Stimulated activated naive CD8-positive, alpha-beta T cell treated with anti-CD3 and anti-CD28 coated beads, Interleukin-15, Interleukin-2, amounts not matched to agents 100 U/mL and 50 U/mL, for 24 hours (primary cell): ENCODE data around the gene NANOS3.
A peak's percentile ranks its signal among the peaks of the same experiment; 100 is the strongest.

Source experiments
- ATAC-seq: fragments of 150-1000 bp; cut with Tn5 transposase; one replicate; pipeline ENCODE4 v1.10.0; 2021
- DNase-seq: peaks from one replicate; pipeline ENCODE4 v3.0.0; 2021

The NANOS3 gene

DNA sequence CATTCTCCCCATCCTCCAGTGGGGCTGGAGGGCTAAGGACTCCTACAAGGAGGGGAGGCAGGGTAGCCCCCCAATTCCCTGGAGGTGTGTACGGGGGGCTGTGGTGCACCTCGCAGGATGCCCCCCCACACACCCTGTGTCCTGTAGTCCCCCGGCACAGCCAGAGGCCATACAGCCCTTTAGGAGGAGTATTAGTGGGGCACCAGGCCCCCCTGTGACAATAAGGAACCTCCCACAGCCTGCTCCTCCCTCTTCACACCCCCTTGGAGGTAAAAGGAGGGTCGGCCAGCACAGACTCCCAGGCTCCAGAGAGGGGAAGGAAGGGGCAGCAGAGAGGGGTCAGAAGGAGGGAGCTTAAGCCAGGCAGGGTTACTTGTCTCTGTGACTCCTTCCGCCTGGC lies at the start of gene NANOS3:
NANOS3 (plus strand) TSS at position 301 of the 400 bp plus-strand sequence. CDS start 115 bp downstream, outside the sequence.
- ATAC-seq, result no peak
- DNase-seq, result no peak

GRCh38 chr19:13827656-13828055 lies 49.3 kb upstream of the NANOS3 start:
- ATAC-seq (no peak), DNase-seq (no peak)

- ATAC-seq (no peak), DNase-seq (no peak)
These were observed 46.7 kb upstream of the NANOS3 start for GRCh38 chr19:13830114-13830740.

GRCh38 chr19:13830741-13831536 lies 46.0 kb upstream of the NANOS3 start:
- no peak for ATAC-seq
- no peak for DNase-seq

DNA sequence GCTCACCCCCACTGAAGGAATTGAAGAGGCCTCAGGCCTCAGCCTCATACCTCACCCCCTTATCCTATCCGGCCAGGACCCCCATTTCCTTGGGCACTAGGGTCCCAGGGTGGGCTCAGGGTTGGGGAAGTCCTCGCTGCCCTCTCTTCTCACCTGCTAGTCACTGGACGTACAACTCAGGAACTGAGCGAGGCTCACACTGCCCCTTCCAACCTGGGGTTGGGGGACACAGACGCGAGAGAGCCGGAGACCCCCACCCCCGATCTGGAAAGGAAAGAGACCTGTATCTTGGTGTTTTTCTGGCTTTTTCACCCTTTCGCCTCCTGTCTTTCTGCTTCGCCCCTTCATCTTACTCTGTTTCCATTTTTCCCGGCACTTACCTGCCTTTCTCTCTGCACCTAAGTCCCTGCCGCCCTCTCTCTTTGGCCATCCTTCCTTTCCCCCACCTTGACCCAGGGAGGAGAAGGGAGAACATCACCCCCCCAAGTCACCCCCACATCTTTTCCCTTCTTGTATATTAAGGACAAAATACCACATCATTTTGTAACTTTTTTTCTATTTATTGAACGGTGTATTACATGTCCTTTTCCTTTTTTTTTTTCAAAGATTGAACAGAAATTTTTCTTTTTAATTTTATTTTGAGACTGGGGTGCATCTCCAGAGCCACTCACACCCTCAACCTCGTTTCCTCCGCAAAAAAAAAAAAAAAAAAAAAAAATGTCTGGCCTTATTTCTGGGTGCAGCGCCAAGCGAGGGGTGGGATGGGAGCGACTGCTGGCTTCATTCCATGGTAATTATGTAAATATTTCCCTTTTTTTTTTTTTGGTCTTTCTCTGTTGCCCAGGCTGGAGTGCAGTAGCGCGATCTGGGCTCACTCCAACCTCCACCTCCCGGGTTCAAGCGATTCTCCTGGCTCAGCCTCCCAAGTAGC lies 45.1 kb upstream of the NANOS3 start:
- DNase-seq (no peak), ATAC-seq (no peak)

DNA sequence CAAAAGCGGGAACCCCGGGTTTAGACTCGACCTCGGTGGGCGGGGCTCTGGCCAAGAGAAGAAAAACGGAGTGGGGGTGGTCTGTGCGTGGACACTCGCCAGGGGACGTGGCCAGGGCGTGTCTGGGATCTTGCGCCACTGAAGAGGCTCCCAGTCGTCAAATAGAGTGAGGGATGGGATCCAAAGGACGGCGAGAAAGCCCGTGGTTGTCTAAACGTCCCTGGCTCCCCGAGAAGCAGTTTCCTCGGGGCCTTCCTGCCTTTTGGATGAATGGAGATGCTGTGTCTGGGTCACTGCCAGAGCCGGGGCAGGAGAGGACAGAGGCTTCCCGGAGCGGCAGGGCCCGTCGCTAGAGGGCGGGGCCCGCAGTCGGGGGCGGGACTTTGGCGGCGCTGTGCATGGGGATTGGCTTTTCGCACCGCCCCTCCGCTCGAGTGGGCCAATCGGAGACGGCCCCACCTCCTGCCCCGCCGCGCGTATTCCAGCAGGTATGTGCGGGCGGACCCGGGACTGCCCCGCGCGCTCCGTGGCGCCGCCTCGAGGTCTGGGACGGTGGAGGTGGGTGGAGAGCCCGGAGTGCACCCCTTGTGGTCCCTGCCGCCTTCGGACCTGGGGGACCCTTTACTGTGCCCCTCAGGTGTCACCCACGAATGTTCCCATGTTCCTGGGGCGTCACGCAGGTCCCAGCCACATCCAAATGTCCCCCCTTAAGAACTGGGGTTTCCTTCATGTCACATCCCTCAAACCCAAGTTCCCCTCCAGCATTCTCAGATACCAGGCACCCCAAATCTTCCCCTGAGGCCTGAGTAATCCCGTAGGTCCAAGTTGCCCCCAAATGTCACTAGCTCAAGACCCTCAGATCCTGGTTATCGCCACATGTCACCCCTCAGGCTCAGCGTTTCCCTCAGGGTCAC lies 43.3 kb upstream of the NANOS3 start:
- DNase-seq (peak; percentile 97), ATAC-seq (peak; percentile 90)

- ATAC-seq (no peak), DNase-seq (no peak)
These were observed 42.5 kb upstream of the NANOS3 start for GRCh38 chr19:13834244-13835069.

GRCh38 chr19:13835791-13836723 lies 40.9 kb upstream of the NANOS3 start:
- DNase-seq, result no peak

DNA sequence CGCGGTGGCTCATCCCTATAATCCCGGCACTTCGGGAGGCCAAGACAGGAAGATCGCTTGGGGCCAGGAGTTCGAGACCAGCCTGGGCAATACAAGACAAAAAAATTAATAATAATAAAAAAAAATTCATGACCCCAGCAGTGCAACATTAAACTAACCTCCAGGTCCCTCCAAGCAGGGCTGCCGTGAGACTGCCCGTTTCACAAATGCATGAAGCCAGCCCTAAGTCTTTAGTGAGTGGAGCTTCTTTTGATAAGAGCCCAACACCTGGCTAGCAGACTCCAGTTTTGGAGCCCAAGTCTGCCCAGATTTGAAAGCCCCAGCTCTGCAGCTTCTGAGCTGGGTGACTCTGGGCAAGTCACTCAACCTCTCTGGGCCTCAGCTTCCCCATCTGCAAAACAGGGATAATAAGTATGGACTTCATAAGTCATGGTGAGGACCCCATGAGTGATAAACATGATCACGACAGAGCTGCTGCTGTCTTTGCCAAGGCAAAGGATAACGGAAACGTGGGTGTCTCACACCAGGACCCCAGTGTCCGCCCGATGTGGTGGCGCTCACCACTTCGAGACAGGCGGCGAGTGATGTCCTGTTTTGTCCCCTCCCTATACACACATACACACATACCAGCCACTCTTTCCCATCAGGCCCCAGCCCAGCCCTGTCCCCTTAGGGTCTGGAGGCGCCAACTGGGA lies 38.4 kb upstream of the NANOS3 start:
- ATAC-seq (no peak), DNase-seq (no peak)

More at GRCh38 chr19:13835791-13836723, 40.9 kb upstream of the NANOS3 start:
- ATAC-seq, result no peak

GRCh38 chr19:13839130-13839937 lies 37.6 kb upstream of the NANOS3 start:
- ATAC-seq (peak; percentile 63), DNase-seq (peak; percentile 91)

GRCh38 chr19:13839938-13840304 lies 37.0 kb upstream of the NANOS3 start:
- no peak for DNase-seq
- peak; percentile 37 for ATAC-seq

DNA sequence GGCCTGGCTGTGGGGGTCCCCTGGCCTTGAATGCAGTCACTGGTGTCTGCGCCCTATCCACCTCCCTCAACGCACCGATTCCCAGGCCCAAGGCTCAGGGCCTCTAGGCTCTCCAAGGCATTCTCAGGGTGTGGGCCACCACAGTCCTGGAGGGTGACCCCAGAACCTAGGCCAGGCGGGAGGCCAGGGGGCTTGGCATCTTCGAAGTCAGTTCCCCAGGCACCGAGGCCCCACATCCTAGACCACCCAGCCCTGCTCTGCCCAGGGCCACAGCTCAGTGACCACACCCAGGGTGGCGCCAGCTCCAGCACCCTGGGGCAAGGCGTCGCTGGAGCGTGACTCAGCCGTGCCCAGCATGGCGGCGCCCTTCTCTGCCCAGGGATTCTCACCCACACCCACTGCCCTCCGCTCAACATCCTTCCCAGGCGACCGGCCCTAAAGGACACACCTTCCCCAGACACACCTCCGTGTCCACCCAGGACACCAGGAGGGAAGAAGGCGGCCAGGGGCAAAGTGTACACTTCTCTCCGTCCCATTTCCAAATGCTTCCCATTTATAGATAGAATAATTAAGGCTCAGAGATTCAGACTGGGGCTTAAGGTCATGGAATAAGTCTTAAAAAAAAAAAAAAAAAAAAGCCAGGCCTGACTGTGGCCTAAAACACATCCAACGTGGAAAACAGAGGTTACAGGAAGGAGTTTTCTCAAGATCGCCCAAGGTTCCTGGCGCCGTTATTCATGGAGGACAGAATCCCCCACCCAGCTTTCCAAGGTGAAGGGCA lies 36.4 kb upstream of the NANOS3 start:
- peak; percentile 69 for DNase-seq
- peak; percentile 8 for ATAC-seq

DNA sequence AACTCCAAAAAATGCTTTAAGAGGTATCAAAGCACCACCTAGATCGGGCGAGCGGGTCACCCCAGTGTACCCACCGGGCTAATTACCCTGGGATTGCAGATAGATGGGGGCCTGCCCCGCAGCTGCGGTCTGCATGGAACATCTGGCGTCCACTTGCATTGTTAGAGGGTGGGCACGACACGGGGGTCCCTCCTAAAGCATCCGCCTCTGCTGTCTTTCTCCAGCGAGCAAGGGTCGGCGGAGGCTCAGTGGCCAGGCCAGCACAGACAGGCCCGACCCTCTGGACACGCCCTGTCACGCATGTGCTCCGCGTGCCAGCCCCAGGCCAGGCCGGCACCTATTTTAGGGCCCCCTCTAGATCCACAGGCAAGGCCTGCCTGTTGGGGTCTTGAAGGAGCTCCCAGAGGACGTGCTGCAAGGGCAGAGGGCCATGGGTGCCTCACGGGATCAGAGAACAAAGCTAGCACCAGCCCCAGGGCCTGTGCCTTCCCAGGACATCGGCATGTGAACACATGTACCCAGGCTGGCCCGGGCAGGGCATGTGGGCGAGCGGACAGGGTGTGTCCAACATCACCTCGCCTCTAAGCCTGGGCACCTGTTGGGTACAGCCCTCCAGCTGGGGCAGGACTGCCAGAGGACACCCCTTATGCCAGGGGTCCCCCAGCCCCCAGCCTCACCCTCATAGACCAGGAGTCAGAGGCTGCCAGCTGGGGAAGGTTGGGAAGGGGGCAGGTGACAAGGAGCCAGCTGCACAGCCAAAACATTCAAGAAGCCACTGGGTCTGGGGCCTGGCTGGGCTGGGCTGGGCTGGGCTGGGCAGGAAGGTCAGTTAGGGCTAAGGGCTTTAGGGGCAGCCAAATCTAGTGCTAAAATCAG lies 35.6 kb upstream of the NANOS3 start:
- DNase-seq (peak; percentile 51), ATAC-seq (no peak)

DNA sequence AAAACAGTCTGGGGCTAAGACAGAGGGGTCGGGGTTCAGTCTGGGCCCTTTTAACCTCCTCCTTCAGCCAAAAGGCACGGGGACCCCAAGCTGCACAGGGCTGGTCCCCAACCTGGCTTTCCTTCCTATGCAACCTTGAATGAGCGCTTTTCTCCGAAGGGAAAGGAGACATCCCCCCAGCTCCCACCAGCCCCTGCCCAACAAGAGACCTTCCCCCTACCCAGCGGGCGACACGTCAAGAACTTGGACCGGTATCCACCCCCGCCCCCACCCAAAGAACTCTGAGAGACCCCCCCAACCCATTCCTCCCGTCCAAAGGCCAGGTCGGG lies 35.0 kb upstream of the NANOS3 start:
- ATAC-seq (no peak), DNase-seq (peak; percentile 29)

- ATAC-seq, result no peak
These were observed 34.4 kb upstream of the NANOS3 start for GRCh38 chr19:13842291-13843103.

More at GRCh38 chr19:13842291-13843103, 34.4 kb upstream of the NANOS3 start:
- DNase-seq, result peak; percentile 85
